NCI-H226 (cell line): ENCODE data around the gene TSEN34.
"Not testable (repeated sequence)": the region's sequence is repeated elsewhere in the genome, so short reads cannot be mapped to it uniquely, and the experiment has no call there.

Experiments
- DNase-seq: peaks from one replicate; pipeline ENCODE4 v3.0.0-alpha.2; 2015

TSEN34 gene

GRCh38 chr19:54240372-54241336 lies 49.5 kb downstream of the TSEN34 start:
- DNase-seq = not testable (repeated sequence)

- not testable (repeated sequence) for DNase-seq
Measured at GRCh38 chr19:54242234-54242633, 51.1 kb downstream of the TSEN34 start.

GRCh38 chr19:54242646-54243045 lies 51.5 kb downstream of the TSEN34 start, which contains the start of gene LILRA6:
Gene LILRA6, minus strand, starts transcription at chr19:54242790.
- not testable (repeated sequence) for DNase-seq

- DNase-seq = not testable (repeated sequence)
Measured at GRCh38 chr19:54243809-54244208, 52.7 kb downstream of the TSEN34 start.
